OCI-LY7 (cell line): Measurements from ENCODE around the gene MYADM.

Source experiments
- CTCF ChIP-seq: fragments of 200-600 bp; sonication (generic); conservative IDR thresholded peaks from 2 replicates; pipeline ENCODE4 v1.5.1; 2014; ENCODE audit warnings: mild to moderate bottlenecking, antibody characterized with exemption, low read length, moderate library complexity, mixed read lengths
- EZH2phosphoT487 ChIP-seq: fragments of 200-600 bp; sonication (generic); IDR thresholded peaks from 2 replicates; pipeline ENCODE4 v1.6.1; 2018; ENCODE audit warnings: low read depth, borderline replicate concordance, mild to moderate bottlenecking, mixed run types, antibody characterized with exemption, low read length, moderate library complexity, mixed read lengths

DNA sequence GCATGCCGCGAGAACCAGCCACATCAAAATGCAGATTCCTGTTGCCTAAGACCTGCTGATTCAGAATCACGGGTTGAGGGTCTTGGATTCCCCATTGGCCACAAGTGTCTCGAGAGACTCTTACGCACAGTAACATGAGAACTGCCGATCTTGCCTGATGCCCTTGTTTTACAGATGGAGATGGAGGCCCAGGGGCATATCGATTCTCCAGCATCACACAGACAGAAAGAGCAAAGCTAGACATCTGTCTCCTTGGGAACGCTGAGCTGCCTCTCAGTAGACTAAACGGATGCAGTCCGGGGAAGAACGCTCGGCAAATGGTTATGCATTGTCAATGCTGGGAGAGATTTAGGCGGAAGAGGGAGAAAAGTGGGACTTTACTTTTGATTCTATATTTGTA is 48.9 kb upstream of the MYADM start:
- TF ChIP-seq CTCF (no peak), EZH2phosphoT487 (no peak)
